Stimulated activated CD4-positive, alpha-beta T cell treated with anti-CD3 and anti-CD28 coated beads, Interleukin-15, amount 100 ng/mL, for 1 hour (primary cell): Measurements from ENCODE around the gene CFH.
"Not testable (repeated sequence)": the region's sequence is repeated elsewhere in the genome, so short reads cannot be mapped to it uniquely, and the experiment has no call there.

ENCODE experiments used
- DNase-seq, 2 donors: peaks; one replicate each; pipeline ENCODE4 v3.0.0-alpha.2; 2020; ENCODE audit warnings: low read depth in 1 of 2, low spot score in 1 of 2

CFH gene

GRCh38 chr1:196651637-196652215, at the start of gene CFH:
TSS of gene CFH (plus strand) at chr1:196652043. CDS start at chr1:196652118, 75 bp downstream.
- DNase-seq, result no peak

- DNase-seq, result no peak
These were observed 48.2 kb upstream of the CFH start for GRCh38 chr1:196603651-196604050.

GRCh38 chr1:196607981-196608380, 43.9 kb upstream of the CFH start:
- no peak for DNase-seq

GRCh38 chr1:196608390-196609369, 43.2 kb upstream of the CFH start, which contains the start of gene KCNT2:
TSS of gene KCNT2 (minus strand) at chr1:196608440. CDS start at chr1:196608309, 131 bp downstream.
- DNase-seq, result no peak

GRCh38 chr1:196609370-196609737, 42.5 kb upstream of the CFH start:
- DNase-seq, result no peak

- DNase-seq, result no peak
These were observed 40.0 kb upstream of the CFH start for GRCh38 chr1:196611873-196612272.

GRCh38 chr1:196619721-196620120, 32.1 kb upstream of the CFH start:
- no peak for DNase-seq

- DNase-seq, result no peak
These were observed 28.8 kb upstream of the CFH start for GRCh38 chr1:196623079-196623478.

GRCh38 chr1:196628838-196629237, 23.0 kb upstream of the CFH start:
- DNase-seq, result no peak

GRCh38 chr1:196637606-196638005, 14.2 kb upstream of the CFH start:
- no peak for DNase-seq

- no peak for DNase-seq
These were observed 13.4 kb upstream of the CFH start for GRCh38 chr1:196638466-196638865.

GRCh38 chr1:196639291-196639690, 12.6 kb upstream of the CFH start:
- DNase-seq, result not testable (repeated sequence)

GRCh38 chr1:196640976-196641375, 10.9 kb upstream of the CFH start:
- DNase-seq, result no peak

GRCh38 chr1:196649990-196650389, 1.9 kb upstream of the CFH start:
- DNase-seq, result no peak

GRCh38 chr1:196650403-196650802, 1.4 kb upstream of the CFH start:
- no peak for DNase-seq

- no peak for DNase-seq
These were observed 764 bp upstream of the CFH start for GRCh38 chr1:196651079-196651478.

GRCh38 chr1:196654271-196654670, 2.4 kb downstream of the CFH start:
- no peak for DNase-seq

GRCh38 chr1:196655071-196655470, 3.2 kb downstream of the CFH start:
- no peak for DNase-seq

GRCh38 chr1:196655494-196655893, 3.7 kb downstream of the CFH start:
- DNase-seq, result no peak

GRCh38 chr1:196659471-196659870, 7.6 kb downstream of the CFH start:
- DNase-seq, result no peak

- DNase-seq, result no peak
These were observed 8.4 kb downstream of the CFH start for GRCh38 chr1:196660272-196660671.

GRCh38 chr1:196660852-196661251, 9.0 kb downstream of the CFH start:
- no peak for DNase-seq
